ENCODE data around the gene MCCC2. TPM values are rescaled to one million over a fixed set of nuclear protein-coding genes. Genes with fewer than 3 reads are reported as not detected.

MCCC2 gene
- total and polyA plus RNA-seq, 10 donors: 15.3 to 48.8 (median 31.6) TPM

- no peaks in the 10 kb centered on the region for H3K36me3 ChIP-seq
- intact Hi-C loops (cut with DNase I; ENCODE audit: low total_unique reads): no loop called here
- 83 to 89% (median 86%) methylated on average over 5 of the region's 5 CpGs for WGBS, 5 donors
- no peaks in the 10 kb centered on the region for H3K9me3 ChIP-seq
- no peak for DNase-seq
- no peak overlapping the region for H3K27ac ChIP-seq
- no peak overlapping the region for H3K4me3 ChIP-seq
- no peak for TF ChIP-seq POLR2AphosphoS5 (IDR thresholded peaks at IDR 0.05)
- TF ChIP-seq CTCF (IDR thresholded peaks at IDR 0.05 in 8 of 11, conservative IDR thresholded peaks at IDR 0.05 in 3 of 11): no peak
- TF ChIP-seq POLR2A (IDR thresholded peaks at IDR 0.05): no peak
- H3K4me1 ChIP-seq: no peaks in the 10 kb centered on the region
- H3K27me3 ChIP-seq (replicated peaks in 1 of 7): peaks cover 0 to 36% (median 0%) of the 10 kb centered on the region in 7 donors
Measured at GRCh38 chr5:71705421-71705820, 118.3 kb downstream of the MCCC2 start.

GRCh38 chr5:71706906-71707305 is 119.8 kb downstream of the MCCC2 start:
- no peaks in the 10 kb centered on the region for H3K9me3 ChIP-seq
- TF ChIP-seq POLR2AphosphoS5 (IDR thresholded peaks at IDR 0.05): no peak
- no peak for TF ChIP-seq CTCF (IDR thresholded peaks at IDR 0.05 in 8 of 11, conservative IDR thresholded peaks at IDR 0.05 in 3 of 11)
- no peak for TF ChIP-seq POLR2A (IDR thresholded peaks at IDR 0.05)
- no peak overlapping the region for H3K27ac ChIP-seq
- H3K27me3 ChIP-seq (replicated peaks in 1 of 7): peaks cover 0 to 36% (median 0%) of the 10 kb centered on the region in 7 donors
- H3K4me1 ChIP-seq: no peaks in the 10 kb centered on the region
- intact Hi-C loops (cut with DNase I; ENCODE audit: low total_unique reads): no loop called here
- H3K4me3 ChIP-seq: no peak overlapping the region
- 71 to 86% (median 75%) methylated on average over 3 of the region's 3 CpGs for WGBS, 5 donors
- H3K36me3 ChIP-seq: no peaks in the 10 kb centered on the region
- DNase-seq: no peak

Small RNA genes lying within 50 kb of the gene (small RNA-seq; reads per million reads assigned to genes)
- gene HMGN1P12: 0 reads per million in 4 donors

Other genes starting within 250 kb of the MCCC2 start
- gene BDP1, start 131.7 kb upstream of the MCCC2 start, total RNA-seq: 10 to 100 TPM; 27.7 to 49.9 (median 35.0) TPM
- 10 to 100 TPM in 2 of 3 donors, 1 to 10 TPM in 1; 9.0 to 11.9 (median 10.2) TPM for gene BDP1, start 131.7 kb upstream of the MCCC2 start, polyA plus RNA-seq
- gene CARTPT, start 131.9 kb downstream of the MCCC2 start, total RNA-seq: not detected
- not detected for gene CARTPT, start 131.9 kb downstream of the MCCC2 start, polyA plus RNA-seq

Measured in spleen (tissue), 11 donors.